OCI-M2 (cell line): ENCODE data around the gene OSER1.
"Not testable (repeated sequence)": the region's sequence is repeated elsewhere in the genome, so short reads cannot be mapped to it uniquely, and the experiment has no call there.

Experiments
- DNase-seq: peaks from one replicate; lab custom pipeline; 2025; ENCODE audit not compliant: unreplicated experiment; lab: John Stamatoyannopoulos, UW

OSER1 gene

DNA sequence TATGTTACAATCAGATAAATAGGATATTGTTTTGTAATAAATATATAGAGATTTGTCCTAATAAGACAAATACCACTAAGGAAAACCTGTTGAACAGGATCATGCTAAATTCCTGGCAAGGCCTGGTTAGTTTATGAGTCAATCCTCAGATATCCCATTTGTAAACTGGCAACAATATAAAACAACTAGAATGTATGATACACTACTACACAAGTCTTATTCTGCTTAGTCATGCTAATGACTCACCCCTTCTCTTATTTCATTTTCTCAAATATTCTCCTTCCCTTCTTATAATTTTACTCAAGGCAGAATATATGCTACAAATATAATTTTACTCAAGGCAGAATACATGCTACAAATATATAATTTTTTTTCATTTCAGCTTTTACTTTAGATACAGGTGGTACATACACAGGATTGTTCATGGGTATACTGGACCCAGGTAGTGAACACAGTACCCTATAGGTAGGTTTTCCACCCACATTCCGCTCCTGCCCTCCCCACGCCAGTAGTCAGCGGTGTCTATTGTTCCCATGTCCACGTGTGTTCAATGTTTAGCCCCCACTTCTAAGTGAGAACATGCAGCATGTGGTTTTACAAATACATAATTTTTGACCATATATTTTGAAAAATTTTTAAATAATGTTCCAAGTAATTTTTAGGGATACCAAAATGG lies 6.3 kb downstream of the OSER1 start:
- DNase-seq: no peak

- DNase-seq: no peak
Measured at GRCh38 chr20:44203161-44203560, 7.4 kb downstream of the OSER1 start.

GRCh38 chr20:44200983-44201382 lies 9.6 kb downstream of the OSER1 start:
- DNase-seq: no peak

- no peak for DNase-seq
Measured at GRCh38 chr20:44200371-44200770, 10.2 kb downstream of the OSER1 start.

DNA sequence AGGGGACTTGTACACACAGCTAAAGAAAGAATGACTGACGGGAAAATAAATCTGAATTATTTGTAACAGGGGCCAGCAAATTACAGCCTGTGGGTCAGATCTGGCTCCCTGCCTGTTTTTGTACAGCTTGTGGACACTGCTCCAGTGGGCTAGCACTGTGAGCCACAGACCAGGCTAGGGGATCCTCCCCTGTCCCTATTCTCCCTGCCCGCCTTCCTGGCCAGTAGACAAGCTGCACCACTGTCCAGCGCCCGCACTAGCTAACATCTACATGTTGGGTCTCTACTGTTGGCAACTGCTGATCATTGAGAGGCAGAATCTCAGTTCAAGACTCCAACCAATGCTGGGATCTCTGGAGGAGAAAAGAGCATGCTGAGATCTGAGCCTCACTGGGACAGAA lies 10.7 kb downstream of the OSER1 start:
- DNase-seq: no peak

GRCh38 chr20:44198872-44199271 lies 11.7 kb downstream of the OSER1 start:
- DNase-seq: no peak

GRCh38 chr20:44196271-44196670 lies 14.3 kb downstream of the OSER1 start:
- no peak for DNase-seq

DNA sequence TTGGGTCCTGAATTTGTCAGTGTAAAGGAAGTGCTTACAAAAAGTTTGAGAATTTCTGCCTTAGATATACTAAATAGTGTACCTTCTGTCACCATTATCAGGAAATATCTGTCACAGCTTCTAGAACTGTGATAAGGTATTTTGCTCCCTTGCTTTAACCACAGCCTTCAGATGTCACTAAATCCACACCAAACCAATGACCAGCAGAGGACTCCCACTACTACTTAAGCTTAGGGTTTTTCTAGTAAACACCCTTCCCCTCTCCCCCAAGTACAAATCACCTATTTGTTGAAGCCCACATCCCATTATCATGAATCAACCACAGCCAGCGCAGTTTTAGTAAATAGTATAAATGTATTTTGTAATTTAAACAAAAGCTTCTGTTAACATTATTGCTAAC lies 15.0 kb downstream of the OSER1 start:
- no peak for DNase-seq

GRCh38 chr20:44193801-44194200 lies 16.8 kb downstream of the OSER1 start:
- no peak for DNase-seq

GRCh38 chr20:44191640-44192039 lies 18.9 kb downstream of the OSER1 start:
- not testable (repeated sequence) for DNase-seq

DNA sequence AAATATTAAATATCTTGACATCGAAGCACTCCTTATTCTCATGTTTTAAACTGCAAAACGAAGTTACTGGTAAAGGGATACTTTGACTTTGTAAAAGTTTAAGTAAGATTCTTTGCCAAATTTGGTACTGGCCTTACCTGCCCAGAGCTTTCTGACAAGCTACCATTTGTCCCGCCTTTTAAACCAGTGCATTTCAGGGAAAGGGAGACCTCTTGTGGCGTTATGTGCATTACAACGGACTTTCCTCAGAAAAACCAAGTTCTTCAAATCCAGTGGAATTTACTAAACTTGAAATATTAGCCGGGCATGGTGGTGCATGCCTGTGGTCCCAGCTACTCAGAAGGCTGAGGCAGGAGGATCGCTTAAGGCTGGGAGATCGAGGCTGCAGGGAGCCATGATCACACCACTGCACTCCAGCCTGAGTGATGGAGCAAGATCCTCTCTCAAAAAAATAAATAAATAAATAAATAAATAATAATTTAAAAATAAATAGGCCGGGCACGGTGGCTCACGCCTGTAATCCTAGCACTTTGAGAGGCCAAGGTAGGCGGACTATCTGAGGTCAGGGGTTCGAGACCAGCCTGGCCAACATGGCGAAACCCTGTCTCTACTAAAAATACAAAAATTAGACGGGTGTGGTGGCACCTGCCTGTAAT lies 20.2 kb downstream of the OSER1 start:
- peak; percentile 22 for DNase-seq

GRCh38 chr20:44188752-44189151 lies 21.8 kb downstream of the OSER1 start:
- DNase-seq: no peak

DNA sequence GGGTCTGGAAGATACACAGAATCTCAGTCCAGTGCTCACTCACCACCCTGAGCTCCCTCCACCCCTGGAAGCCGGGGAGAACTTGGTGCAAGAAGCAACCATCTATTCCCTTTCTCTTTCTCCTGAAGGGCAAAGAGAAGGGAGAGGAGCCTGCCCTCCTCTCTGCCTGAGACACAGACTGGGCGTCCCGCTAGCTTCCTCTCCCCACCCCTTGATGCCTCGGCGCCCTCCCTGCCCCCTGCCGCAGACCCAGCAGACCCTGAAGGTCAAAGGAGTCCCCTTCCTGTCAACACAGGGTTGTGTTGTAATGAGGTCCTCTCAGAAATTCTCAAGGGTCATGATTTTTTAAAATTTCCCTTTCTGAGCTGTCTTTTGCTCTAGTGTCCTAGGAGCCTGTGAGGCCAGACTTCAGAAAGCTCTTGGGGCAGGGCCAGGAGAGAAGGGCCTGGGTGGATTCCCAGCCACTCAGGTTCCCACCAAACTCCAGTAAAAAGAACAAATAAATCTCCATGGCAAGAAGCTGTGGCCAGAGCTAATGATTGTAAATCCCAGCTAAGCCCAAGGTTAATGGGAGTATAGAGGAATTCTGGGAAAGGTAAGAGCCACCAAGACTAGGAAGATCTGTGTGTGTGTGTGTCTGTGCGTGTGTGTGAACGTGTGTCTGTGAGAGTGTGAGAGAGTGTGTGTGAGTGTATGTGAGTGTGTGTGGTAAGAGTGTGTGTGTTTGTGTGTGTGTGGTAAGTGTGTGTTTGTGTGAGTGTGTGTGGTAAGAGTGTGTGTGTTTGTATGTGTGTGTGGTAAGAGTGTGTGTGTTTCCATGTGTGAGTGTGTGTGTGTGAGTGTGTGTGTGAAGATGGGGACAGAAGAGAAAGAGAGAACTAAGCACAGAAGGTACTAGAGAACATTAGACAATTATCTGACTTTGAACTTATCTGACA lies 22.5 kb downstream of the OSER1 start:
- DNase-seq: no peak

DNA sequence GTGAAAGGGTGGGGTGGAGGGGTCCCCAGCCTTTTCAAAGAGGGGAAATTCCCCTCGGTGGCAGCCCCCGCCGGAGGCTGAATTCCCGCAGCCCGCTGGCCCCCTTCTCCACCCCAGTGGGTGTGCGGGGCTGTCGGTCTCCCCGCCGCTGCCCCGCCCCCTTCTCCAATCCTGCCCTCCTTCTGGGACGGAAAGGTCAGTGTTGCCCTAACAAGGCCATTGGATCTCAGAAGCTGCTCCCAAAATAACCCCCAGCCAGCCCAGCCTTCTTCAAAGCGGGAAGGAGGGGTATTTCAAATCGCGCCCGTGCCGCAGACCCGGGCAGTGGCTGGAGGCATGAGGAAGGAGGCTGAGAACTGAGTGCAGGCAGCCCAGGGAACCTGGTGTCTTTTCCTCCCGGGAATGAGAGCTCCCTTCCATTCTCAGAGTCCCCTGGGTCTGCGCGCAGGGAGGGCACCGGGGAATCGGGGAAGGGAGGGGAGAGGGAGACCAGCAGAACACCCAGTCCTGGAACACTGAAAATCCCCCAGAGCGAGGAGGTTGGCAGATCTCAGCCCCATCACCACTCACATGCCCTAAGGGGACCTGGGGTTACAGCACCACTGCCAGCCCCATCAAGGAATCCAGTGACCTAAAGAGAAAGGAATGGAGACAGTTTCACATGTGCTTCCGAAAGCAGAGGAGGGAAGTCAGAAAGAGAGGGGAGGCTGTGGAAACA lies 23.4 kb downstream of the OSER1 start, which contains the start of gene JPH2:
TSS of gene JPH2 (minus strand) at position 135 of the 718 bp plus-strand sequence. CDS start 483 bp downstream, outside the sequence.
- no peak for DNase-seq

GRCh38 chr20:44186674-44187053 lies 23.9 kb downstream of the OSER1 start:
- no peak for DNase-seq

GRCh38 chr20:44186201-44186600 lies 24.4 kb downstream of the OSER1 start:
- no peak for DNase-seq

- DNase-seq: no peak
Measured at GRCh38 chr20:44185574-44185973, 25.0 kb downstream of the OSER1 start.

- DNase-seq: no peak
Measured at GRCh38 chr20:44183282-44183681, 27.3 kb downstream of the OSER1 start.

GRCh38 chr20:44182863-44183262 lies 27.7 kb downstream of the OSER1 start:
- DNase-seq: no peak

GRCh38 chr20:44182135-44182765 lies 28.3 kb downstream of the OSER1 start:
- no peak for DNase-seq

GRCh38 chr20:44181611-44182010 lies 29.0 kb downstream of the OSER1 start:
- no peak for DNase-seq
